Left renal cortex interstitium (tissue), 4 donors: ENCODE results near the gene KIAA0825. TPM values are rescaled to one million over a fixed set of nuclear protein-coding genes. Genes with fewer than 3 reads are reported as not detected.
A peak's percentile ranks its signal among the peaks of the same experiment; 100 is the strongest.

ENCODE experiments used
- DNase-seq, 4 donors: peaks; one replicate each; pipeline ENCODE4 v3.0.0-alpha.2; 2013; ENCODE audit warnings: low read depth in 4 of 4, low spot score in 2 of 4, missing footprints in 1 of 4
- polyA plus RNA-seq, 4 donors: library from polyadenylated mRNA; unstranded; fragments of 120-200 nt; gene quantifications; one replicate each; pipeline ENCODE4 v1.2.1, GENCODE V29; 2013; ENCODE audit not compliant: insufficient read length in 4 of 4

Gene KIAA0825
- polyA plus RNA-seq, 4 donors, result 4.3 to 5.2 (median 4.3) TPM

- no peak for DNase-seq
Measured at GRCh38 chr5:94263068-94263467, 355.3 kb downstream of the KIAA0825 start.

GRCh38 chr5:94260096-94260495 lies 358.3 kb downstream of the KIAA0825 start:
- DNase-seq, result no peak

DNA sequence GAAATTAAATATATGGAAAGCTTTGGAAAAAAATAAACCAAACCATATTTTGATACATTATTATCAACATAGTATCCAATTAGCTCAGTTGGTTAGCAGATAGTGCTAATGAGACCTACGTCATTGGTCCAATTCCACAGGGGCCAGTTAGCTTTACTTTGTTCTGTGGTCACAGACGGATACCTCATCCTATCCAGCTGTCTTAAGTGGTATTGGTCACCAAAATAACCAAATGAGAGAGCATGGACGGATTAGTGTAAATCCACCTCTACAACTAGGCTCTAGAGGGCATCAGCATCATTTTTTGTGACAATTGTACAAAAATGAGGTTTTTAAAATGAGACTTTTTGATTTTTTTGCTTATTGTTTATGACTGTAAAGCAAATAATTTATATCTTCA lies 364.2 kb downstream of the KIAA0825 start:
- DNase-seq, result no peak

- no peak for DNase-seq
Measured at GRCh38 chr5:94250985-94251384, 367.4 kb downstream of the KIAA0825 start.

DNA sequence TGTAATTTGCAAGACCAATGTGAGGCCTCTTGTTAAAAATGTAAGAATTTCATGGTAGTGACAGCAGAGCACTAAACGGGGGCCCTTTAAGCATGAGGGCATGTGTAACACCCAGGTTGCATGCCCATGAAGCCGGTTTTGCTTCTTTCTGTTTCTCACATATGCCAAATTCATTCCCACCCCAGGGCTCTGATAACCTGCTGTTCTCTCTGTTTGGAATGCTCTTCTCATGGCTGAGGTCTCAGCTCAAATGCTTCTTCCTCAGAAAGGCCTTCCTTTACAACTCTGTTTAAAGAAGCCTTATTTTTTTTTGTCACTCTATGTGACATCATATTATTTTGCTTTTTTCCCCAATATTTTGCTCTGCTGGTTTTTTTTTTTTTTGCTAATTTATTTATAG lies 369.0 kb downstream of the KIAA0825 start:
- no peak for DNase-seq

- no peak for DNase-seq
Measured at GRCh38 chr5:94248175-94248875, 370.1 kb downstream of the KIAA0825 start.

DNA sequence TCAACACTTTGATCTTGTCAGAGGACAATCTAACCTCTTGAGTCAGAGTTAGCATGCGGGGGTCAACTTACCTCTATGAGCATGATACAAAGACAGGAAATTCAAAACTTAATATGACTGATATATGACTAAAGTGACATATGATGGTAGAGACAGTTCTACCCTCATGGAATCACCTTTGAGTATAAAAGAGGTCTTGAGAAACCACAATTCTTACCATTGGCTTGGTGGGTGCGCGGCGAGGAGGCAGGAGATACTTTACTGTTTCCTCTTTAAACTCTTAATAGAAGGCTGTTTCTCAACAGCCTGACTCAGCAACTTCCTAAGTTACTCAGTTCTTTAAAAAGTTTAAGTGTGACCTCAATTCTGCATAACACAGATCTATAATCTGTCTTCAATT lies 372.8 kb downstream of the KIAA0825 start:
- DNase-seq, result no peak

GRCh38 chr5:94244921-94245320 lies 373.5 kb downstream of the KIAA0825 start:
- no peak for DNase-seq

DNA sequence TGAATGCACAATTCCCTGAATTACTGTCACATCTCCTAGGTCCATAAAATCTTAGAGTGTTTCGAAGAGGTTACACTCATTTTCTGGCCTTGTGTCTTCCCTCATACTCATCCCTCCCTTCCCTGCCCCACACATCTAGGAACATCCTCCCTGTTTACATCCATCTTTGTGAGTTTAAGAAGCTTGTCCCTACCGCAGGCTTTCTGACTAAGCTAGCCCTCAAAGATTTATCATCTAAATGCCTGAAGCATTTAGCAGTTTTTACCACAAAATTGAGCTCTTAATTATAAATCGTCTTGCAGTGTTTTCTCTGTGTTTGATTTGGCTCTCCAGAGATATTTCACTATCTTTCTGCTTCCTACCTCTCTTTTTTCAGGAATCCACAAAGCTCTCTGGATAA lies 374.8 kb downstream of the KIAA0825 start:
- DNase-seq, result no peak

GRCh38 chr5:94240993-94241651 lies 377.3 kb downstream of the KIAA0825 start:
- no peak for DNase-seq

- DNase-seq, result no peak
Measured at GRCh38 chr5:94240596-94240992, 377.8 kb downstream of the KIAA0825 start.

GRCh38 chr5:94240134-94240533 lies 378.3 kb downstream of the KIAA0825 start:
- DNase-seq, result peak in 1 of 4 donors; percentile 2

DNA sequence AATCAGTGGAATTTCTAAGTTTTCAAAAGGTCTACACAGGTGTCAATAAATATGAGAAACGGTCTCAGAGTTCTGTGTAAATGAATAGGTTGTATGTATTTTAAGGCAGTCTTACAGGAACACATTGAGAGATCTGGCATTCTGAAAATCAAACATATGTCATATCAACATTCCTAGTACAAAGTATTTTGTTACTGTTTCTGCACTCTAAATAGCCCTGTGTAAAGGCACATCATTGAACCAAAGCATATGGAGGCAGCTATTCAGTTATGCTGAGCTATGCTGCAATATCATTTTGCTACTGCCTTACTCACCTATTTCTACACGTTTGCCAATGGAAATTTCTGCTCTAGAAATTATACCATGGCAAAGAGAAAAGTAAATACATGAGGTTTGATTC lies 379.1 kb downstream of the KIAA0825 start:
- no peak for DNase-seq

- DNase-seq, result no peak
Measured at GRCh38 chr5:94234987-94235386, 383.4 kb downstream of the KIAA0825 start.

DNA sequence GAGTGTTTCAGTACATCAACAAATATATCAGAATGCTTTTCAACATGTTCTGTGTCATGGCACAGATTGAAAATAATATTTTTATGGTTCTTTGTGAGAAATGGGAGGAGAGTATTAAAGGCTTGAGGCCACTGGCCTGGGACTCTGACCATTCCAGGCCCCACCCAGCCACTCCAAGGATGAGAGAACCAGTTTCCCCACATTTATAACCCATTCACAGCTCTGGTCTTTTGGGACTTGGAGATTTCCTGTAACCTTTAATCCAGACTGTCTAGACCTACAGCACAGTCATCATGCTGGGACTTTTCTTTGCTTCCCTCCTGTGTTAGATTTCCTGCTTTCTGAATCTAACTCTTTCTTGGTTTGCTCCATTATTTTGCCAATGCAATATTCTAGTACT lies 389.6 kb downstream of the KIAA0825 start:
- DNase-seq, result no peak

- no peak for DNase-seq
Measured at GRCh38 chr5:94223235-94223634, 395.2 kb downstream of the KIAA0825 start.

DNA sequence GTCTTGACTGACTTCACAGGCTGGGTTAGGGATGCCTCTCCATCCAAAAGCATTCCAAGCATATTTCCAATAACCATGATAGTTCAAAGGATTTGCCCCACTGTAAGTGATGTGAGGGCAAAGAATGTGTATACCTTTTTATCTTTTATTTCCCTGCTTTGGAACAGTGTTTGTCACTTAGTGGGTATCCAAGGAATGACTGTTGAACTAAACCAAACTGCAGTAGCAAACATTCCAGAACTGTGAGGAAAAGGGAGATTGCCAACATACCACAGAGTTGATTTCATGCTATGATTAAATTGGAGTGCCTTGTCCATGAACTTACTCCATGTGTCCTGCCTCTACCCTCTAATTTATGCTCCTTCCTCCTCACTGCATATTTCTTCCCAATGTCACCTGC lies 400.0 kb downstream of the KIAA0825 start:
- DNase-seq, result no peak

- no peak for DNase-seq
Measured at GRCh38 chr5:94217745-94218144, 400.7 kb downstream of the KIAA0825 start.

DNA sequence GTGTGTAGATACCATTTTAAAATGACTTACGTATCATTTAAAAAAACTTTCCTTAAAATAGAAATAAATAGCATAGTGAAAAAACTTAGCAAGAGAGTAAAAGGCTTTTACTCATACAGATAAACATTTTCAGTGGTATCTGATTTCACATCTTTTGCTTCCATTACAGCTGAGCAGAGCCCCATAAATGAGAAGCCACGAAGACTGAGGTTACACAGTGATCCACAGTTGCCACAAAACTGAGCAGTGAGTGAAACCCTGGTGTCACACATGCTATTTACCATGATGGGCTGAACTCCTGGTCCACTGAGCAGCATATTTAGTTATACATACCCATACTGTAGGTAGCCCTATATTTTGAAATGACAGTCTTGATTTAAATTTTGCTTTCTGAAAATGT lies 401.2 kb downstream of the KIAA0825 start:
- no peak for DNase-seq

GRCh38 chr5:94212476-94212875 lies 405.9 kb downstream of the KIAA0825 start:
- no peak for DNase-seq

DNA sequence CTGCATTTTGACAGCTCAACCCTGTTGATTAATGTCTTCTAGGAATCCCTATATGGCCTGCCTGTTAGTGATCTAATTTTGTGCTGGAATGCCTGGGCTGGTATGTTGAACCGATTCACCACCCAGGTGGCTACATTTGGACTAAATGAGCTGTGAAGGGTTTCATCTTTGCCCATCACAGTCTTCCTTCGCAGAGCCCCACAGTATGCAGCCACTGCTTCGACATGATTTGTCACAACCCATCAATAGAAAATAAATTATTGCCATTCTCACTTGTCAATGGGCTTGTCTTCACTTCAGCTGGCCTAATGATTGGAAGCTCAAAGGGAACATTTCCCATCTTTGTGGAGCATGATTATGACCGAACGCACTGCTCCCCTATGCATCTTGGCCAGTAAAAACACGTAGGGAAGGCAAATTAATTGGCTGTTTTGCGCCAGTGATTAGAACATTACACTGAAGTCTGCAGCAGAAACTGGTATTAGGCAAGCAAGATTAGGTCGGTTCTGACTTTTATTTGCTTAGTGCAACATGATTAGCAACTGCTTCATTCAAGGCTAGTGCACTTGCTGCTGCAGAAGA lies 408.5 kb downstream of the KIAA0825 start:
- no peak for DNase-seq

- DNase-seq, result no peak
Measured at GRCh38 chr5:94209272-94209671, 409.1 kb downstream of the KIAA0825 start.
